ENCODE measurements around the gene HTN1.
"Not testable (repeated sequence)": the region's sequence is repeated elsewhere in the genome, so short reads cannot be mapped to it uniquely, and the experiment has no call there.

Gene HTN1

GRCh38 chr4:70050138-70050537, at the start of gene HTN1:
TSS of gene HTN1 (plus strand) at chr4:70050438. CDS start at chr4:70053077, 2,639 bp downstream.
- H3K9ac ChIP-seq (ENCODE audit: low read depth in 1 of 2, low read length in 2 of 2); H3K4me3 ChIP-seq (ENCODE audit: low read depth in 1 of 2, low read length in 2 of 2); H3K27me3 ChIP-seq (ENCODE audit: control insufficient read depth in 1 of 2, insufficient read depth in 2 of 2, low read length in 2 of 2); H3K9me3 ChIP-seq (ENCODE audit: control insufficient read depth in 1 of 2, low read length in 2 of 2); H3K4me1 ChIP-seq (ENCODE audit: control insufficient read depth in 1 of 2, insufficient read depth in 2 of 2, low read length in 2 of 2); H3K36me3 ChIP-seq (ENCODE audit: control insufficient read depth in 1 of 2, insufficient read depth in 2 of 2, low read length in 2 of 2); H3K27ac ChIP-seq (ENCODE audit: low read depth, low read length): not testable (repeated sequence)

GRCh38 chr4:70000711-70001110, 49.5 kb upstream of the HTN1 start:
- Histone ChIP-seq H3K9ac (ENCODE audit: low read depth in 1 of 2, low read length in 2 of 2) (no peak overlapping the region), H3K4me3 (ENCODE audit: low read depth in 1 of 2, low read length in 2 of 2) (no peak overlapping the region), H3K27me3 (ENCODE audit: control insufficient read depth in 1 of 2, insufficient read depth in 2 of 2, low read length in 2 of 2) (no peaks in the 10 kb centered on the region), H3K9me3 (ENCODE audit: control insufficient read depth in 1 of 2, low read length in 2 of 2) (no peaks in the 10 kb centered on the region), H3K36me3 (ENCODE audit: control insufficient read depth in 1 of 2, insufficient read depth in 2 of 2, low read length in 2 of 2) (no peaks in the 10 kb centered on the region), H3K27ac (ENCODE audit: low read depth, low read length) (no peak overlapping the region), H3K4me1 (ENCODE audit: control insufficient read depth in 1 of 2, insufficient read depth in 2 of 2, low read length in 2 of 2) (no peaks in the 10 kb centered on the region)

GRCh38 chr4:70002507-70002906, 47.7 kb upstream of the HTN1 start:
- Histone ChIP-seq H3K27me3 (ENCODE audit: control insufficient read depth in 1 of 2, insufficient read depth in 2 of 2, low read length in 2 of 2) (no peaks in the 10 kb centered on the region), H3K27ac (ENCODE audit: low read depth, low read length) (no peak overlapping the region), H3K4me3 (ENCODE audit: low read depth in 1 of 2, low read length in 2 of 2) (no peak overlapping the region), H3K9me3 (ENCODE audit: control insufficient read depth in 1 of 2, low read length in 2 of 2) (no peaks in the 10 kb centered on the region), H3K9ac (ENCODE audit: low read depth in 1 of 2, low read length in 2 of 2) (no peak overlapping the region), H3K36me3 (ENCODE audit: control insufficient read depth in 1 of 2, insufficient read depth in 2 of 2, low read length in 2 of 2) (no peaks in the 10 kb centered on the region), H3K4me1 (ENCODE audit: control insufficient read depth in 1 of 2, insufficient read depth in 2 of 2, low read length in 2 of 2) (no peaks in the 10 kb centered on the region)

- Histone ChIP-seq H3K9ac (ENCODE audit: low read depth in 1 of 2, low read length in 2 of 2) (no peak overlapping the region), H3K27me3 (ENCODE audit: control insufficient read depth in 1 of 2, insufficient read depth in 2 of 2, low read length in 2 of 2) (no peaks in the 10 kb centered on the region), H3K4me1 (ENCODE audit: control insufficient read depth in 1 of 2, insufficient read depth in 2 of 2, low read length in 2 of 2) (no peaks in the 10 kb centered on the region), H3K9me3 (ENCODE audit: control insufficient read depth in 1 of 2, low read length in 2 of 2) (peaks cover 0 to 3% of the 10 kb centered on the region in 2 donors), H3K36me3 (ENCODE audit: control insufficient read depth in 1 of 2, insufficient read depth in 2 of 2, low read length in 2 of 2) (no peaks in the 10 kb centered on the region), H3K27ac (ENCODE audit: low read depth, low read length) (no peak overlapping the region), H3K4me3 (ENCODE audit: low read depth in 1 of 2, low read length in 2 of 2) (no peak overlapping the region)
Measured at GRCh38 chr4:70008771-70009170, 41.5 kb upstream of the HTN1 start.

- H3K4me3 ChIP-seq (ENCODE audit: low read depth in 1 of 2, low read length in 2 of 2); H3K27me3 ChIP-seq (ENCODE audit: control insufficient read depth in 1 of 2, insufficient read depth in 2 of 2, low read length in 2 of 2); H3K27ac ChIP-seq (ENCODE audit: low read depth, low read length); H3K9me3 ChIP-seq (ENCODE audit: control insufficient read depth in 1 of 2, low read length in 2 of 2); H3K4me1 ChIP-seq (ENCODE audit: control insufficient read depth in 1 of 2, insufficient read depth in 2 of 2, low read length in 2 of 2); H3K9ac ChIP-seq (ENCODE audit: low read depth in 1 of 2, low read length in 2 of 2); H3K36me3 ChIP-seq (ENCODE audit: control insufficient read depth in 1 of 2, insufficient read depth in 2 of 2, low read length in 2 of 2): not testable (repeated sequence)
Measured at GRCh38 chr4:70019006-70019405, 31.2 kb upstream of the HTN1 start.

- Histone ChIP-seq H3K9ac (ENCODE audit: low read depth in 1 of 2, low read length in 2 of 2) (no peak overlapping the region), H3K4me3 (ENCODE audit: low read depth in 1 of 2, low read length in 2 of 2) (no peak overlapping the region), H3K27ac (ENCODE audit: low read depth, low read length) (no peak overlapping the region), H3K36me3 (ENCODE audit: control insufficient read depth in 1 of 2, insufficient read depth in 2 of 2, low read length in 2 of 2) (no peaks in the 10 kb centered on the region), H3K27me3 (ENCODE audit: control insufficient read depth in 1 of 2, insufficient read depth in 2 of 2, low read length in 2 of 2) (no peaks in the 10 kb centered on the region), H3K9me3 (ENCODE audit: control insufficient read depth in 1 of 2, low read length in 2 of 2) (no peaks in the 10 kb centered on the region), H3K4me1 (ENCODE audit: control insufficient read depth in 1 of 2, insufficient read depth in 2 of 2, low read length in 2 of 2) (no peaks in the 10 kb centered on the region)
Measured at GRCh38 chr4:70023218-70023617, 27.0 kb upstream of the HTN1 start.

GRCh38 chr4:70027011-70027410, 23.2 kb upstream of the HTN1 start:
- no peak overlapping the region for H3K27ac ChIP-seq (ENCODE audit: low read depth, low read length)
- H3K9ac ChIP-seq (ENCODE audit: low read depth in 1 of 2, low read length in 2 of 2): no peak overlapping the region
- no peaks in the 10 kb centered on the region for H3K9me3 ChIP-seq (ENCODE audit: control insufficient read depth in 1 of 2, low read length in 2 of 2)
- no peaks in the 10 kb centered on the region for H3K4me1 ChIP-seq (ENCODE audit: control insufficient read depth in 1 of 2, insufficient read depth in 2 of 2, low read length in 2 of 2)
- no peaks in the 10 kb centered on the region for H3K27me3 ChIP-seq (ENCODE audit: control insufficient read depth in 1 of 2, insufficient read depth in 2 of 2, low read length in 2 of 2)
- no peak overlapping the region for H3K4me3 ChIP-seq (ENCODE audit: low read depth in 1 of 2, low read length in 2 of 2)
- no peaks in the 10 kb centered on the region for H3K36me3 ChIP-seq (ENCODE audit: control insufficient read depth in 1 of 2, insufficient read depth in 2 of 2, low read length in 2 of 2)

- not testable (repeated sequence) for H3K27me3 ChIP-seq (ENCODE audit: control insufficient read depth in 1 of 2, insufficient read depth in 2 of 2, low read length in 2 of 2); H3K9me3 ChIP-seq (ENCODE audit: control insufficient read depth in 1 of 2, low read length in 2 of 2); H3K27ac ChIP-seq (ENCODE audit: low read depth, low read length); H3K4me3 ChIP-seq (ENCODE audit: low read depth in 1 of 2, low read length in 2 of 2); H3K36me3 ChIP-seq (ENCODE audit: control insufficient read depth in 1 of 2, insufficient read depth in 2 of 2, low read length in 2 of 2); H3K9ac ChIP-seq (ENCODE audit: low read depth in 1 of 2, low read length in 2 of 2); H3K4me1 ChIP-seq (ENCODE audit: control insufficient read depth in 1 of 2, insufficient read depth in 2 of 2, low read length in 2 of 2)
Measured at GRCh38 chr4:70028159-70028558, 22.1 kb upstream of the HTN1 start, which contains the start of gene HTN3. TSS of gene HTN3 (plus strand) at chr4:70028459. CDS start at chr4:70030741, 2,282 bp downstream.

GRCh38 chr4:70037559-70037958, 12.7 kb upstream of the HTN1 start:
- H3K4me3 ChIP-seq (ENCODE audit: low read depth in 1 of 2, low read length in 2 of 2); H3K9ac ChIP-seq (ENCODE audit: low read depth in 1 of 2, low read length in 2 of 2); H3K4me1 ChIP-seq (ENCODE audit: control insufficient read depth in 1 of 2, insufficient read depth in 2 of 2, low read length in 2 of 2); H3K36me3 ChIP-seq (ENCODE audit: control insufficient read depth in 1 of 2, insufficient read depth in 2 of 2, low read length in 2 of 2); H3K27me3 ChIP-seq (ENCODE audit: control insufficient read depth in 1 of 2, insufficient read depth in 2 of 2, low read length in 2 of 2); H3K9me3 ChIP-seq (ENCODE audit: control insufficient read depth in 1 of 2, low read length in 2 of 2); H3K27ac ChIP-seq (ENCODE audit: low read depth, low read length): not testable (repeated sequence)

- not testable (repeated sequence) for H3K36me3 ChIP-seq (ENCODE audit: control insufficient read depth in 1 of 2, insufficient read depth in 2 of 2, low read length in 2 of 2); H3K9me3 ChIP-seq (ENCODE audit: control insufficient read depth in 1 of 2, low read length in 2 of 2); H3K27ac ChIP-seq (ENCODE audit: low read depth, low read length); H3K4me3 ChIP-seq (ENCODE audit: low read depth in 1 of 2, low read length in 2 of 2); H3K27me3 ChIP-seq (ENCODE audit: control insufficient read depth in 1 of 2, insufficient read depth in 2 of 2, low read length in 2 of 2); H3K9ac ChIP-seq (ENCODE audit: low read depth in 1 of 2, low read length in 2 of 2); H3K4me1 ChIP-seq (ENCODE audit: control insufficient read depth in 1 of 2, insufficient read depth in 2 of 2, low read length in 2 of 2)
Measured at GRCh38 chr4:70039928-70040327, 10.3 kb upstream of the HTN1 start.

GRCh38 chr4:70041652-70042286, 8.5 kb upstream of the HTN1 start:
- Histone ChIP-seq H3K4me3 (ENCODE audit: low read depth in 1 of 2, low read length in 2 of 2) (no peak overlapping the region), H3K27me3 (ENCODE audit: control insufficient read depth in 1 of 2, insufficient read depth in 2 of 2, low read length in 2 of 2) (no peaks in the 10 kb centered on the region), H3K9ac (ENCODE audit: low read depth in 1 of 2, low read length in 2 of 2) (no peak overlapping the region), H3K9me3 (ENCODE audit: control insufficient read depth in 1 of 2, low read length in 2 of 2) (no peaks in the 10 kb centered on the region), H3K4me1 (ENCODE audit: control insufficient read depth in 1 of 2, insufficient read depth in 2 of 2, low read length in 2 of 2) (no peaks in the 10 kb centered on the region), H3K36me3 (ENCODE audit: control insufficient read depth in 1 of 2, insufficient read depth in 2 of 2, low read length in 2 of 2) (no peaks in the 10 kb centered on the region), H3K27ac (ENCODE audit: low read depth, low read length) (no peak overlapping the region)
